Retinal pigment epithelial cell (primary cell): Measurements from ENCODE around the gene SNRNP200.

Source experiments
- DNase-seq: peaks from one replicate; pipeline ENCODE4 v3.0.0-alpha.2; 2010; ENCODE audit warnings: low read depth
- H3K4me3 ChIP-seq: 2 replicates; pipeline ENCODE4 v1.5.1; 2011; ENCODE audit warnings: mild to moderate bottlenecking, low read length, control low read depth, moderate library complexity
- TF ChIP-seq, protein P1 (sequence below): conservative IDR thresholded peaks from 2 replicates; pipeline ENCODE4 v1.5.1; 2011; ENCODE audit warnings: low read depth, low read length, control low read depth, inconsistent platforms

Gene SNRNP200

DNA sequence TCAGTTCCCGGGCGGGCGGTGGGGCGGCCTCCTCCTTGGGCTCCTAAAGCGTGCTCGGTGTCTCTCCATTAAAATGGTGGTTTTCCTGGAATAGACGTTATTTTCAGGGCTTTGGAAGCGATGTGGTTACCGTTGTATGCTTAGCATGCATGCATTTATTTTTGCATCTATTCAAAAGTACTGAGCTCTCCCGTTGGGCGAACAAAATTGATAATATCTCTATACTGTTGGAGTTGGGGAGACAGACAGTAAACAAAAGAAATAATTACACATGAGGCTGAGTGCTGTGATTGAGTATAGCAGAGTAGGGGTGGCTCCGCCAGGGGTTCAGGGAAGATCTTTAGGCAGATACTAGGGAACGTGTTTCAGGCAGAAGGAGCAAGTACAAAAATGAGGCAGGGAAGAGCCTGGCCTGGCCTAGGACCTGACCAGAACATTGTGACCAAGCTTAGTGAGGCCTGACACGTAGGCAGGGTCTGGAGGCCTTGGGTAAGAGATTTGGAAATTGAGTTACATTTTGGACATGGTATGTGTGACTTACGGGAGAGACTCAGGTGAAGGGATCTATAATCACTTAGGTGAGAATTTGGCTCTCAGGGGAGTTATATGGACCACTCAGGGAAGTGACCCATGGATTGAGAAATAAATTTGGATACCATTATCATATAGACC lies 30.9 kb upstream of the SNRNP200 start:
- TF ChIP-seq, protein P1, sequence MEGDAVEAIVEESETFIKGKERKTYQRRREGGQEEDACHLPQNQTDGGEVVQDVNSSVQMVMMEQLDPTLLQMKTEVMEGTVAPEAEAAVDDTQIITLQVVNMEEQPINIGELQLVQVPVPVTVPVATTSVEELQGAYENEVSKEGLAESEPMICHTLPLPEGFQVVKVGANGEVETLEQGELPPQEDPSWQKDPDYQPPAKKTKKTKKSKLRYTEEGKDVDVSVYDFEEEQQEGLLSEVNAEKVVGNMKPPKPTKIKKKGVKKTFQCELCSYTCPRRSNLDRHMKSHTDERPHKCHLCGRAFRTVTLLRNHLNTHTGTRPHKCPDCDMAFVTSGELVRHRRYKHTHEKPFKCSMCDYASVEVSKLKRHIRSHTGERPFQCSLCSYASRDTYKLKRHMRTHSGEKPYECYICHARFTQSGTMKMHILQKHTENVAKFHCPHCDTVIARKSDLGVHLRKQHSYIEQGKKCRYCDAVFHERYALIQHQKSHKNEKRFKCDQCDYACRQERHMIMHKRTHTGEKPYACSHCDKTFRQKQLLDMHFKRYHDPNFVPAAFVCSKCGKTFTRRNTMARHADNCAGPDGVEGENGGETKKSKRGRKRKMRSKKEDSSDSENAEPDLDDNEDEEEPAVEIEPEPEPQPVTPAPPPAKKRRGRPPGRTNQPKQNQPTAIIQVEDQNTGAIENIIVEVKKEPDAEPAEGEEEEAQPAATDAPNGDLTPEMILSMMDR: no peak
- no peak for DNase-seq
- H3K4me3 ChIP-seq: peak overlapping the region; percentile 80

DNA sequence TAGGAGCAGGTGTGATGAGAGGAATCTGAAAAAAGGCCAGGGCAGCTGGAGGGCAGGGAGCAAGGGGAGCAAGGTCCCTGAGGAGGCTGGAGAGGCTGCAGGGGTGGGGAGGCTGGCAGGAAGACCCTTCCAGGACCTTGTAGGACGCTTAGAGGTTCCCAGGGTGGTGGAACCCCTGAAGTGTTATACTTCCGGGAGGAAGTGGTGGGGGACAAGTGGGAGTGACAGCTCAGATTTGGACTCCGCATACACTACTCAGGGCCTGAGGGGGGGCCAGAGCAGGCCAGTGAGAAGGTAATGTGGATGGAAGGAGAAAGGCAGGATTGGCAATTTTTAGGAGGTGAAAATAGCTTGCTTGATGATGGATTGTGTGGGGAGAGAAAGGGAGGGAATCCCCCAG lies 28.4 kb upstream of the SNRNP200 start:
- TF ChIP-seq, protein P1: no peak
- no peak overlapping the region for H3K4me3 ChIP-seq
- DNase-seq: no peak

DNA sequence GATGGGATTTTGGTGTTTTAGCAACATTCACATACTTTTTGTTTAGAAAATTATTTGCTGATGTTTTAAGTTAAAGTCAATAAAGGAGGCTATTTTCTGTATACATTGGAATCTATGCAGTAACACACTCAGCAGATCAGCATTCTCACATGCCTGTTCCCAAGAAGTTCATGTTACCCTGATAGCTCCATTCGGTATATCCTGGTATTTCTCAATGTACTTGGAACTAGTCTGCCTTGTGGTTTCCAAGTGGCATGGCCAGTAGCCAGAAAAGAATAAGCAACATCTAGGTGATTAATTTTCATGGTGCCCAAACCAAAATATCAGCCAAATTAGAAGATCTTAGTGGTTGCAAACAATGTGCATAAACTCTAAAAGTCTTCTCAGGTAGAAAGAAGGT lies 25.1 kb upstream of the SNRNP200 start:
- H3K4me3 ChIP-seq: no peak overlapping the region
- TF ChIP-seq, protein P1: no peak
- peak; percentile 65 for DNase-seq

DNA sequence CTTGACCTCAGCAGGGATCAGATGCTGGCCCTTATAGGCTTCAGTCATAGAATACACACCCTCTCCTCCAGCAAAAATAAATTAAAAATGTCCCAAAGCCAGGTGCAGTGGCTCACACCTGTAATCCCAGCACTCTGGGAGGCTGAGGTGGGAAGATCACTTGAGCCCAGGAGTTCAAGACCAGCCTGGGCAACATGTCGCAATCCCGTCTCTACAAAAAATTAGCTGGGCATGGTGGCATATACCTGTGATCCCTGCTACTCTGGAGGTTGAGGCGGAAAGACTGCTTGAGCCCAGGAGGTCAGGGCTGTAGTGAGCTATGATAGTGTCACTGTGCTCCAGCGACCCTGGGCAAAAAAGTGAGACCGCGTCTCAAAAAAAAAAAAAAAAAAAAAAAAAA lies 24.5 kb upstream of the SNRNP200 start:
- TF ChIP-seq, protein P1: no peak
- DNase-seq: no peak
- no peak overlapping the region for H3K4me3 ChIP-seq

DNA sequence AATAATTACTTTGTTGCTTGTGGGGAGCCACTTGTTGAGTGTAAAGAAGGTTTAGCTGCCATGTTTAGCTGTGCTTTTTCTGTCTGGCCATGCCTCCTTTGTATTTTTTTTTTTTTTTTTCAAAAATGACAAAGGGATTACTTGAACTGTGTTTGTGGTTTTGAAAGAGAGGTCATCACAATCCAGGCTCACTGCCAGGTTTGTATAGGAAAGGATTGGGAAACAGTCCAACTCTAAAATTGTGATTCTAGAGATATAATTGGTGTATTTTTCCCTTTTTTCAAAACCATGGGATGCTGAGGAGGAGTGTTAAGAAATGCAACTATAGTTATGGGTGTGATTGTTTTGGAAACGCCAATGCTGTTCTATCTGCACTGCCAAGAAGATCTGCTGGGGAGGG lies 24.1 kb upstream of the SNRNP200 start:
- TF ChIP-seq, protein P1: no peak
- no peak overlapping the region for H3K4me3 ChIP-seq
- peak; percentile 79 for DNase-seq

DNA sequence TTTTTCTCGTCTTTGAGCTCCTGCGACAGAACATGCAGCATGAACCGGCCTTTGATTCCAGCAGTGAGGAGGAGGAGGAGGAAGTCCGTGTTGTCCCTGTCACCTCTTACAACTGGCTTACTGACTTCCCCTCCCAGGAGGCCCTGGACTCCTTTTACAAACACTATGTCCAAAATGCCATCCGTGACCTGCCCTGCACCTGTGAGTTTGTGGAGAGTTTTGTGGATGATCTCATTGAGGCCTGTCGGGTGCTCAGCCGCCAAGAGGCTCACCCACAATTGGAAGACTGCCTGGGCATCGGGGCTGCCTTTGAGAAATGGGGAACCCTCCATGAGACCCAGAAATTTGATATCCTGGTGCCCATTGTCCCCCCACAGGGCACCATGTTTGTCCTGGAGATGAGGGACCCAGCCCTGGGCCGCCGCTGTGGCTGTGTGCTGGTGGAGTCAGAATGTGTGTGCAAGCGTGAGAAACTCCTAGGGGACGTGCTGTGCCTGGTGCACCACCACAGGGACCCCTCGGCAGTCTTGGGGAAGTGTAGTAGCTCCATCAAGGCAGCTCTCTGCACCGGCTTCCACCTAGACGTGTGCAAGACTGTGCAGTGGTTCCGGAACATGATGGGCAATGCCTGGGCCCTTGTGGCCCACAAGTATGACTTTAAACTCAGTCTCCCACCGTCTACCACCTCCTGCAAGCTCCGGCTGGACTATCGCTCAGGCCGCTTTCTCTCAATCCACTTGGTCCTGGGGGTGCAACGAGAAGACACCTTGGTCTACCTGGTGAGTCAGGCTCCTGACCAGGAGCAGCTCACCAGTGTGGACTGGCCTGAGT lies 21.9 kb upstream of the SNRNP200 start:
- no peak overlapping the region for H3K4me3 ChIP-seq
- TF ChIP-seq, protein P1: no peak
- no peak for DNase-seq

DNA sequence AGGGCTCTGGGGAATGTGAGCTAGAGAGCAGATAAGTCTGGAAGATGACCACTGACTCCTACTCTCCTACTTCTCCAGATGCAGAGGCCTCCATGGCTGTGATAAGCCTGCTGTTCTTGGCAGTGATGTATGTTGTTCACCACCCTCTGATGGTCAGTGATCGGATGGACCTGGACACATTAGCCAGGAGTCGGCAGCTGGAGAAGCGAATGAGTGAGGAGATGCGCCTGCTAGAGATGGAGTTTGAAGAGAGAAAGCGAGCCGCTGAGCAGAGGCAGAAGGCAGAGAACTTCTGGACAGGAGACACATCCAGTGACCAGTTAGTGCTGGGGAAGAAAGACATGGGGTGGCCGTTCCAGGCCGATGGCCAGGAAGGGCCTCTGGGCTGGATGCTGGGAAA lies 21.2 kb upstream of the SNRNP200 start:
- no peak for DNase-seq
- TF ChIP-seq, protein P1: no peak
- H3K4me3 ChIP-seq: no peak overlapping the region
